HG03457 (cell line): ENCODE data around the gene DMKN.
"Not testable (repeated sequence)": the region's sequence is repeated elsewhere in the genome, so short reads cannot be mapped to it uniquely, and the experiment has no call there.

Source experiments
- ATAC-seq: cut with Tn5 transposase; IDR thresholded peaks from one replicate; pipeline ENCODE4 v1.9.1; 2021; ENCODE audit warnings: moderate number of reproducible peaks; ENCODE audit not compliant: unreplicated experiment

Gene DMKN

GRCh38 chr19:35501684-35502083 is 11.8 kb downstream of the DMKN start:
- ATAC-seq = no peak

DNA sequence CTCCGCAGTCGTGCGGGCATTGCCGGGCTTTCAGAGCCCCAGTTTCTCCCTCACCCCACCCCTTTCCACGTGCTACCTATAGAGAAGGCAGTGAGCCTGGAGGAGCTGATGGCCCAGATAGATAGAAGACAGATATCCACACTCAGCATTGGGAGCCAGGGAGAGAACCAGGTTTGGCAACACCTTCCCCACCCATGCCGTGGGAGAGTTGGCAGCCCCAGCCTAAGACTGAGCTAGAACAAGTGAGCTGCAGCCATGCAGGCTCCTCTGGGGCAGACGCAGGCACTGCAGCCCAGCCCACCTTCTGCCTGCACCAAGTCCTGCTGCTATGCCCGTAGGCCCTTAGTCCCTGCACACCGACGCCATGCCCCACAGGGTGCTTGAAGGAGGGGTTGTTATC is 12.8 kb downstream of the DMKN start:
- ATAC-seq = no peak

DNA sequence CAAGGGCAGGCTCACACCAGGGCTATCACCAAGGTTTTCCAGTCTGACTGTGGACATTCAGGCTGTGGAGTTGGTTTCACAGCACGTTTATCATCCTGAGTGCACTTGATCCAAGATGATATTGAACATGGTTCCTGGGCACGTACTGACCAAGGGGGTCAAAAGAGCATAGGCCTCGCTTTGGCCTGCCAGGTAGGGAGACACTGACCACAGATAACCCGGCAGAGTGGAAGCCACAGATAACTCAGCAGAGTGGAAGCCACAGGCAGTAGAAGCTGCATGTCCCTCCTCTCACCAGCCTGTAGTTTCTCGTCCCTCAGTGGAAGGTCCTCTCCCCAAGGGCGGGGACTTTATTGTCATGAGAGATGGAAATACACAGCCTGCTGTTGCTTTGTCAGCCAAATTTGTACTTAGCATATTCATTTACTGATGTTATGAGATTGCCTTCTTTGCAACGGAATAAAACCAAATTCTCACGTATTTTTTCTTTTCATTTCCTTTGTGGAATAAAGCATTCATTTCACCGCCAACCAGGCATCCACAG is 14.4 kb downstream of the DMKN start:
- ATAC-seq = no peak

GRCh38 chr19:35498220-35498619 is 15.2 kb downstream of the DMKN start:
- no peak for ATAC-seq

DNA sequence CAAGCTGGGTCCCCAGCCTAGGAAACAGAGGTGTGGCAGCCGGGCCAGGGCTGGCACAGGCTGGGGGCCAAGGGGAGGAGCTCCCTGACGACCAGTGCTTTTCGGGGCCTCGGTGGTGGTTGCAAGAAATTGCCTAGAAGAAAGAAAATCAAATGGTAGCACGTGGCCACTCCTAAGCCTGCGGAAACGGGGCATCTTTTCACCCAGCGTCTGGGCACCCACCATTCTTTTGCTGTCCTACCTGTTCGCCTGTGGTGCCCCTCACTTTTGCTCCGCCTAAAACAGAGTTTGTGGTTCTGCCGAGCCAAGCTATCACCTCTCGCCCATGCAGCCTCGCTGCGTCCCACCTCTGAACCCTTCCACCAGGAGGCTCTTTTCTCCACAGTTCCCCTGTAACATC is 16.0 kb downstream of the DMKN start:
- ATAC-seq = no peak

DNA sequence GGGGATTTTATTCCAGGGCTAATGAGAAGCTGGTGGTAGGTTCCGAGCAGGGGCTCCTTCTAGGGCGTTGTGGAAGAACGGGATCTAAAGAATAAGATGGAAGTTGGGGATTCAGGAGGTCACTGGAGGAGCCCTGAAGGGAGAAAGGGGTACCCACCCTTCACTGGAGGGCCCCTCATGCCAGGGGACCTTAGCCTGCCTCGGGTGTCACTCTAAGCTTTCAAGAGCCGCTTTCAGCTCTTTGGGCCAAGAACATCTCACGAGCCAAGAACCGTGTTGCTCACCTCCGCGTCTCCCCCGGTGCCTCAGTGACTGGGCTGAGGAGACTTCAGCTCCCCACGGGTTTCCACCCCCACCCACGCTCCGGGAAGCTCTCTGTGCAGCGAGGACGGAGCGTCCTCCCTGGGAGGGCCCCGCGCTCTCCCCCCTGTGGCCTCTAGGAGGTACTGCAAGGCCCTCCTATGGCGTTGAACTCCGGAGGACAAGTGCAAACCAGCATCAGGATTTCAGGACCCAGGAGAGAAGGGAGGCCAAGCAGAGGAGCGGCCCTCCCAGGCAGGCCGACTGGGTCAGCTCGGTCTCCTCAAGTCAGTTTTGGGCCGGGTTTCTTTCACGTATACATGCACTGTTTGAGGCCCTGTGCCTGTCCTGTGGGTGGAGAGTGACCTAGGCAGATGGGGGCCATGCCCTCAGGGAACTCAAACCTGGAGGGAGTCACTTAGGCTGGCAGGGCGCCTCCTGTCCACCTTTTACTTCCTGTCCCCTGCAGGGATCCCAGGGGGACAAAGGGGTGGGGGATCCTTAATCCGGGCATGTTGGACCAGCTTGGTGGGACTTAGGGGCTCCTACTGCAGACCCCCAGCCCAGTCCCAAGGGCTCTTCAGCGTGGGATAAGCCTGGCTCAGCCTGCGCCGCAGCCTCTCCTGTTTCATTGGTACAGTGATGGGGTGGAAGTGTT is 18.1 kb downstream of the DMKN start:
- ATAC-seq = no peak

DNA sequence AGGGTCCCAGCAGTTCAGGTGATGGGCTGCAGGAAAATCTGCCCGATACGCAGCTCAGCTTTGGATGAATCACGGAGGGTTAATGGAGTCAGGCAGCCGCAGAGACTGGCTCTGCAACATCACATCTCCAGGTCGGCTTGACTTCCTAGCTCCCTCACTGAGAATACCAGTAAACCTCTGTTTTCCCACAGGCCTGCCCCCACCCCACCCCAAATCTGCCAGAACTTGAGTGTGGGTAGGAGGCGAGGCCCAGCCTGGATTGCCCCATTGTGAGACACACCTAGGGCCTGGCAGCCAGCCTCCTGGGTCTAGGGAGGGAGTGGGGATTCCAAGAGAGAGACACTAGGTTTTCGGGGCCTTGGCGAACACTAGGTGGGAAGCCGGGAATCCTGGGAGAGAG is 19.5 kb downstream of the DMKN start:
- no peak for ATAC-seq

DNA sequence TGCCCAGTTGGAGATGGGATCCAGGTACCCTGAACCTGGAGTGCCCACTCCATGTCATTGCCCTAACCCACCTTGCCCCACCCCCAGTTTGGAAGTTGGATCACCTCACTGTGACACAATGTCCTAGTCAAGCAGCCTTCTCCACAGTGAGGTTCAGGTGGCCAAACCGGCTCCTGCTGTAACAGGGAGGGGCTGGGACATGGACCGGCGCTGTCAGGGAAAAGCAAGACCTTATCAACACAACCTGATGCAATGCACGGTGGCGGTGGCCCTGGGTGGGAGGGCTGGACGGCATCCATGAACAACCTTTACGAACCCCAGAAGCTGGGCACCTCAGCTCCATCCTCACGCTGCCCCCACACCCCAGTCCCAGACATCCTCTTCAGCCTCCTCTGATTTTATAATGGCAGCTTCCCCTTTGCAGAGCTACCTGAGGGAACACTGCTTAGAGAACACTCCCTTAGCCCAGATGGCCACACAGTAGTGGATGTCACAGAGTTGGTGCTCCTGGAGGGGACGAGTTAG is 21.6 kb downstream of the DMKN start:
- ATAC-seq = no peak

- ATAC-seq = no peak
Measured at GRCh38 chr19:35490364-35490763, 23.1 kb downstream of the DMKN start, which contains the start of gene KRTDAP. TSS of gene KRTDAP (minus strand) at chr19:35490464. CDS start at chr19:35490442, 22 bp downstream.

DNA sequence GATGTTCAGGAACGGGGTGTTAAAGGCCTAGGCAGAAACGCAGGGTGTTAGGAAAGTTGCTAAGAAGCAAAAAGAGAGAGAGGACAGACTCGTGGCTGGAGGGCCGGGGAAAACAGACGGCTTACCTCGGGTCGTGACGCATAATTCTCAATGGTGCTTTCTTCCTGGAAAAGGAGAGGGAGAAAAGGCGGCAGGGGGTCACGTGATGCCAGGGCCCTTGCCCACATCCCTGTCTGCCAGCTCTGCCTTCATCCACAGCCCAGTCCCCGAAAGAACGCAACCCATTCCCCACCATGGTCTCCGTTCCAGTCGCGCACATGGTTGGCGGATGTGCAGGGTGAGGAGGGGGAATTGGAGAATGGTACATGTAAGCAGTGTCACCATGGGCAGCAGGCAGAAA is 24.8 kb downstream of the DMKN start:
- ATAC-seq = no peak

GRCh38 chr19:35487656-35488182 is 25.7 kb downstream of the DMKN start:
- no peak for ATAC-seq

DNA sequence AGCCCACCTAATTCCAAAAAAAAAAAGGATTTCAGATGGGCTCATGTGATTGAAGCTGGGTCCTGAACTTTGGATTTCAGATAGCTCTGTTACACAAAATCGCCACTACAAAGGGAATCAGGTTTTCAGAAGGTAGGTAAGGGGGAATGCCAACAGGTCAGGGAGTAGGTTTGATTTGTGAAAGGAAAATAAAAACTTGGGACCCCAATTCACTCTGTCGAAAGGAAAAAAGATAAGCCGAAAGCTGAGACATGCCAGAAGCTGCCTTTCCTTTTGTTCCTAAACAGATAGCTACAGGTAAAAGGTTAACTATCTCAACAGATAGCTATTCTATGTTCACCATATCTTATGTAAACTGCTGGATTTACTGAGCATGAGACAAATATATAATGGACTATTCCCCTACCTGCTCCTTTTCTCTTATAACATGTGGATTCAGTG is 27.2 kb downstream of the DMKN start:
- no peak for ATAC-seq

DNA sequence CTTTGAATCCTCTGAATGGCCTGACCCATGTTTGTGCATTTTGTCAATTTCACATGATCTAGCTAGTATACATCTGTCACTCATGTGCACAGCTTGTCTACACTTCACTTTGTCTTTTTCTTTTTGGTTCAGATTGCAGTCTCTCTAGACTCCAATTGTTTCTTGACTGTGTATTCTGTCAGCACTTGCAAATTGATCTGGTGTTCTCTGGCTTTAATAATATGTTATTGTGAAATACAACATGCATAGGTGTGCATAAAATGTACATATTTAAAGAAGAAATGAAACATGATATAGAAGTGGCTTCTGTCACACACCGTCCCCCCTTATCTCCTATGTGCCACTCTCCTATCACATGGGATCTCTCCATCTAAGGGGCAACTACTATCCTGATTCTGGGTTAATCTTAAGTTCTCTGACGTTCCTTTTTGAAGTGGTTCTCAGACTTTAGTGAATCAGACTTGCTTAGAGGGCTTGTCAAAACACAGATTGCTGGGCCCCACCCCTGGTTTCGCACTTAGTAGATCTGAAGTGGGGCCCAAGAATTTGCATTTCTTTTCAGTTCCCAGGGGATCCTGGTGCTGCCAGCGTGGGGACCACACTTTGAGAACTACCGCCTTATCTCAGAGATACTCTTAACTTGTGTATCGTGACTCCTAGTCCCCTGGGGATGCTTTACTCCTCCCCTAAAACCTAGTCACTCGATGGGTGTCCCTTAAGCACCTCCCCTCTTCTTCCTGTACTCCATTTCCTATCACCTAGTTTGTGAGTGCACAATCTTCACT is 29.0 kb downstream of the DMKN start:
- no peak for ATAC-seq

DNA sequence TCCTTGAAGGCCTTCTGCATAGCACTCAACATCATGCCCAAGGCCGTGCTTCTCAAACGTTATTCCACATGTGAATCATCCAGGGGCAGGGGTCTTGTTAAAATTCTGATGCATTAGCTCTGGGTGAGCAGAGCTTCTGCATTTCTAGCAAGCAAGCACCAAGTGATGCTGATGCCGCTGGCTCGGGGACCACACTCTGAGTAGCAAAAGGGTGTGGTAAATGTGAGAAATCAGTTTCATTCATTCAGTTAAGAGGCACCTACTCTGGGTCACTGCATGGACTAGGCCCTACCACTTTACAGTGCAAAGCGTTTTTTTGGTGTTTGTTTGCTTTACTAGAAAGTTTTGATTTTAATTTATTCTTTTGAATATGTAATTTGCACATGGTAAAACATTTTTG is 30.4 kb downstream of the DMKN start:
- no peak for ATAC-seq

GRCh38 chr19:35478794-35479677 is 34.4 kb downstream of the DMKN start:
- ATAC-seq = no peak

DNA sequence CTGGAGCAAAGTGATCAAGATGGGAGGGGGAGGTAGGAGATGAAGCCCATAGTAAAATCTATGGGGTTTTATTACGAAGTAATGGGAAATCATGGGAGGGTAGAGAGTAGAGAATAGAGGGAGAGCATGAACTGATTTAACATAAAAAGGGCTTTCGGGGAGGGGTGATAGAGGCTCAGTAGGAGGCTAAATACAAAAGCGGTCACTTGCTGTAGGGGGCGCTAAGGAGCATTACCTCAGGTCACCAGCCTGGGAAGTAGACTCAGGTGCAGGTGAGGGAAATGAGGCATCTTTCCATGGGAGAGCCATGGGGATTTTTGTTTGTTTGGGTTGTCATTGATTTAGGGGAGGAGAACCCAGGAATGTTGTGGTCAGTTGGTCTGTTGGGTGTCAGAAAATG is 37.3 kb downstream of the DMKN start:
- ATAC-seq = no peak

GRCh38 chr19:35474594-35474993 is 38.9 kb downstream of the DMKN start:
- not testable (repeated sequence) for ATAC-seq

- no peak for ATAC-seq
Measured at GRCh38 chr19:35474104-35474503, 39.3 kb downstream of the DMKN start.

- ATAC-seq = no peak
Measured at GRCh38 chr19:35471946-35472345, 41.5 kb downstream of the DMKN start.

GRCh38 chr19:35471075-35471474 is 42.4 kb downstream of the DMKN start:
- ATAC-seq = not testable (repeated sequence)
